ENCODE data around the gene EFNA1. TPM values are rescaled to one million over a fixed set of nuclear protein-coding genes. Genes with fewer than 3 reads are reported as not detected.

Gene EFNA1
- total and polyA plus RNA-seq, 2 of the 8 experiments (the other 6 are each of a cell fraction or from before 2014, with no cell fraction given), result 4.9 to 14.6 TPM

GRCh38 chr1:155139895-155140629, 12.4 kb downstream of the EFNA1 start, which contains the start of gene DPM3 (continued):
- TF ChIP-seq ATF2 (IDR thresholded peaks at IDR 0.05; ENCODE audit: low read length) (no peak), CEBPB (IDR thresholded peaks at IDR 0.05; ENCODE audit: low read depth, low read length) (no peak), RBBP5 (IDR thresholded peaks at IDR 0.05; ENCODE audit: borderline replicate concordance, low read depth, low read length) (peak; percentile 57; the same call in 1 of the 2 replicates), FOSL1 (IDR thresholded peaks at IDR 0.05; ENCODE audit: insufficient read depth, low read depth, low read length) (no peak), SP2 (IDR thresholded peaks at IDR 0.05; ENCODE audit: low read length) (no peak), RNF2 (IDR thresholded peaks at IDR 0.05; ENCODE audit: borderline replicate concordance, low read depth, low read length, missing control alignments, poor library complexity, severe bottlenecking) (no peak), SIRT6 (IDR thresholded peaks at IDR 0.05; ENCODE audit: low read length) (no peak), EP300 (IDR thresholded peaks at IDR 0.05; ENCODE audit: borderline replicate concordance in 1 of 2, low read depth in 2 of 2, low read length in 2 of 2) (no peak), JUND (IDR thresholded peaks at IDR 0.05; ENCODE audit: low read length) (no peak), TAF1 (IDR thresholded peaks at IDR 0.05; ENCODE audit: low read depth, low read length) (0 out of 2 replicates have a peak, but pooled peaks have one; percentile 36), TAF7 (optimal IDR thresholded peaks at IDR 0.05; ENCODE audit: borderline replicate concordance, low read depth, low read length) (no peak), SIN3A (conservative IDR thresholded peaks at IDR 0.05 in 1 of 2, IDR thresholded peaks at IDR 0.05 in 1 of 2; ENCODE audit: low read depth in 1 of 2, low read length in 2 of 2) (peak in 1 of 2 experiments; percentile 77; a peak in 1 of 4 replicates), EGR1 (IDR thresholded peaks at IDR 0.05; ENCODE audit: borderline replicate concordance, low read depth, low read length) (no peak), CHD1 (IDR thresholded peaks at IDR 0.05; ENCODE audit: low read depth, low read length) (no peak), RFX5 (IDR thresholded peaks at IDR 0.05; ENCODE audit: borderline replicate concordance, low read depth, low read length) (no peak), SP4 (IDR thresholded peaks at IDR 0.05; ENCODE audit: low read length) (no peak), SRF (IDR thresholded peaks at IDR 0.05; ENCODE audit: low read depth, low read length) (peak; percentile 24; the same call in 1 of the 2 replicates), CBX5 (IDR thresholded peaks at IDR 0.05; ENCODE audit: low read depth, low read length) (no peak), RAD21 (IDR thresholded peaks at IDR 0.05 in 1 of 2, conservative IDR thresholded peaks at IDR 0.05 in 1 of 2; ENCODE audit: low read depth in 2 of 2, low read length in 2 of 2) (no peak), NRF1 (IDR thresholded peaks at IDR 0.05; ENCODE audit: low read depth, low read length) (no peak), SP1 (IDR thresholded peaks at IDR 0.05; ENCODE audit: low read depth, low read length) (no peak), HDAC6 (IDR thresholded peaks at IDR 0.05; ENCODE audit: low read depth, low read length) (no peak)

Measured in H1 (cell line).